Activated CD8-positive, alpha-beta memory T cell treated with anti-CD3 and anti-CD28 coated beads, Interleukin-2, amount 50 U/mL, for 24 hours (primary cell): ENCODE results near the gene UQCRH.
"Not testable (repeated sequence)": the region's sequence is repeated elsewhere in the genome, so short reads cannot be mapped to it uniquely, and the experiment has no call there.

Source experiments
- DNase-seq: peaks from one replicate; pipeline ENCODE4 v3.0.0-alpha.2; 2020; ENCODE audit errors: extremely low read depth

Gene UQCRH

GRCh38 chr1:46333300-46334029 lies 30.0 kb downstream of the UQCRH start:
- DNase-seq, result no peak

DNA sequence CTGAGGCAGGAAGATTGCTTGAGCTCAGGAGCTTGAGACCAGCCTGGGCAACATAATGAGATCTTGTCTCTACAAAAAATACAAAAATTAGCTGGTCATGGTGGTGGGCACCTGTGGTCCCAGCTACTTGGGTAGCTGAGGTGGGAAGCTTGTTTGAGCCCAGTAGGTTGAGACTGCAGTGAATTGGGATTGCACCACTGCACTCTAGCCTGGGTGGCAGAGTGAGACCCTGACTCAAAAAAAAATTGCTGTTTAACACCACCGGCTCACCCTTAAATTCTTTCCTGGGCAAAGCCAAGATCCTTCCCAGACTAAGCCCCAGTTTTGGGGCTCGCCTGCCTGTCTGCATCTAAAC lies 30.5 kb downstream of the UQCRH start:
- DNase-seq, result no peak

DNA sequence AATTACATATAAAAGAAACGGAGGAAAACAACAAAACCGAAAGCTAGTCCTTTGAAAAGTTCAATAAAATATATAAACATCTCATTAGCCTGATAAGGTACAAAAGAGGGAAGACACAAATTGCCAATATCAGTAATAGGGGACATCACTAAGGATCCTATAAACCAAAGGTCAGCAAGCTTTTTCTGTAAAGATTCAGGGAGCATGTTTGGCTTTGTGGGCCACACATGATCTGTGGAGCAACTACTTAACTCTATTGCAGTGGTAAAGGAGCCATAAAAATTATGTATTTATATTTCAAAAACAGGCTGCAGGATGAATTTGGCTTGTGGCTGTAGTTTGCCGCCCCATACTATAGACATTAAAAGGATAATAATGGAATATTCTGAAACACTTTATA lies 31.6 kb downstream of the UQCRH start:
- DNase-seq, result no peak

- not testable (repeated sequence) for DNase-seq
Observed at GRCh38 chr1:46337409-46337808, 33.9 kb downstream of the UQCRH start.

- peak; percentile 69 for DNase-seq
Observed at GRCh38 chr1:46340404-46341221, 37.1 kb downstream of the UQCRH start, which contains the start of gene NSUN4. NSUN4 (plus strand) TSS chr1:46340807; CDS start chr1:46340827, 20 bp downstream.

DNA sequence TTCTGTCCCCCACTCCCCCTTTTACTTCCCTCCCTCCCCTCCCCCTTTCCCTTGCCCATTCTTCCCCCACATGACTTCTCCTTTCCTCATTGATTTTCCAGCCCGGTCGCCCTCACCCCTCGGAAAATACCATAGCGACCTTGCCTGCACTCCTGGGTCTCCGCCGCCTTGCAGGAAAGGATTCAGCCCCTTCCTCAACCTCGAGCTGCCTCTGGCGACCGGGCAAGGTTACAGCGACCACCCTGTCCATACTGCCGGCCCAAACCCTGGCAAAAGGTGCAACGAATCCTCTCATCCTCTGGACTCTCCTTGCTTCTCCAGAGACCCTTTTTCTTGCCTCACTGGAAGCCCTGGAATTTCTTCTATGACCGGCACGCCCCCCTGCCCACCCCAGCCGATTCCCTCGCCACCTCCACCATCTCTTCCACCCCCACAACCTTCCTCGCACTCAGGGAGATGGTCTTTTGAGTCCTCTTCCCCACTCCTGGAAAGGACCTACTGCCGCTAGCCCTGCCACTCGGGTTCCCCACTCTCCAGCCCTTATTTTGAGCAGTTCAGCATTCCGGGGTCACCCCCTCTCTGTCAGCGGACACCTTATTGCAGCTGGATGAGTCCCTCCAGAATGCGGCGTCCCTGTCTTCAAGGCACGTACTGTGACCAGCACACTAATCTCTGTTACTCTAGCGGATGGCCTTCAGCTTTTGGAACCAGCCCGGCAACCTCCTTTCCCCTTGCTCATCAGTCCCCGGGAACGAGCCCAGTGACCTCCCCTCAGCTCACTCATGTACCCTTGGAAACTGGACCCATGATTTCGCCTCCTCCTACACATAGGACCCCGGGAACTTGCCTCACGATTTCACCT lies 38.0 kb downstream of the UQCRH start:
- no peak for DNase-seq

GRCh38 chr1:46342084-46342656 lies 38.7 kb downstream of the UQCRH start:
- DNase-seq, result no peak

GRCh38 chr1:46342677-46343350 lies 39.3 kb downstream of the UQCRH start:
- DNase-seq, result no peak

DNA sequence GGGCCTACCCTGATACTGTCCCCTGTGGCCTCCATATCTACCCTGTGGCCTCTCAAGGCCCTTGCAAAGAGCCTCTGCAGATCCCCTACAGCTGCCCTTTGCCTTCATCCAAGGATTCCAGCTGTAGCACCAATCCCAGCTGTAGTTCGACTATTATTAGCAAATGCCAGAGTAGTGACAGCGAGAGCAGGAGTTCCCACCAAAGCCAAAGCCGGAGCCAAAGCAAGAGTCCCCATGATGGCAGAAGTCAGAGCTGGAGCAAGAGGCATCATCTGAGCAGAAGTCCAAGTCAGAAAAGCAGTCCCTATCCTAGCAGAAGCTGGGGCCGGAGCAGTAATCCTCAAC lies 39.8 kb downstream of the UQCRH start:
- DNase-seq, result no peak

DNA sequence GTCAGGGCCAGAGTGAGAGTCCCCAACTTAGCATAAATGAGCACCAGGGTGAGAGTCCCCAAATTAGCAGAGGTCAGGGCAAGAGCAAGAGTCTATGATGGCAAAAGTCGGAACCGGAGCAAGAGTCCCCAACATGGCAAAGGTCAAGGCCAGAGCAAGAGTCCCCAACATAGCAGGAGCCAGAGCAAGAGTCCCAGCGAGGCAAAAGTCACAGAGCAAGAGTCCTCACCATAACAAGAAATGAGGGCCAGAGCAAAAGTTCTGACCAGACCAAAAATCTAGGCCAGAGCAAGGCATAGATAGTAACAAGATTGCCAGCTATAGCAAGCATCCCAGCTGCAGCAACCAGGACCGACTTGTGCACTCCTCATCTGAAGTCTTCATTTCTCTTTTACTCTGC lies 40.2 kb downstream of the UQCRH start:
- no peak for DNase-seq

DNA sequence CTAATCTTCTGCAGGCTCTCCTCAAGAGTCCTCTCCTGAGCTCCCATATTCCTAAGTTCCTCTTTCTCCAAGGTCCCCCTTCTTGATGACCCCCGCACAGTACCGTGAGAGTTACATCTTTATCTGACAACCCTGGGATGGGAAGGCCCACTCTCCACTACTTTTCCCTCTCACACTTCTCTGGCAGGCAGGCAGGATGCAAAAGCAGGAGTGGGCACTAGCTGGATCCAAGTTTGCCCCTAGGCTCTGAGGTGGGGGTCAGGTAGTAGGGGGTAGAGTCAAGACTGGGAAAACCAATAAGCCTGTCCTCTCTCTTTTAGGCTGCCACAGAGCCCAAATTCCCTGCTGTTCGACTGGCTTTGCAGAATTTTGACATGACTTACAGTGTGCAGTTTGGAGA lies 41.0 kb downstream of the UQCRH start:
- no peak for DNase-seq

DNA sequence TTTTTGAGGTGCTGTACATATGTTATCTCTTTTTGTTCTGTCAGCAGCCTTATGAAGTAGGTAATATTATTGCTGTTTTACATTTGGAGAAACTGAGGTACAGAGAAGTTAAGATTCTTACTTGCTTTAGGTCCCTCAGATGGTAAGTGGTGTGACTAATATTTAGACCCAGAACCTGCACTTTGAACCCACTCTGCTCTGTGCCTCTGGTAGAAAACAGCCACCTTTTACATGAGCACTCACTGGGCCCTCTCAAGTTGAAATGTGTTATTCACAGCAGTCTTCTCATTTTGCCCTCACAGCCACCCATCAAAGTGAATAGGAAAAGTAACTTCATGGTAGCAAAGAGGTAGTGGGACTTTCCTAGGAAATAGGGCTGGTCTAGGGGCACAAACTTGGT lies 41.8 kb downstream of the UQCRH start:
- no peak for DNase-seq

GRCh38 chr1:46352363-46352762 lies 48.9 kb downstream of the UQCRH start:
- no peak for DNase-seq

DNA sequence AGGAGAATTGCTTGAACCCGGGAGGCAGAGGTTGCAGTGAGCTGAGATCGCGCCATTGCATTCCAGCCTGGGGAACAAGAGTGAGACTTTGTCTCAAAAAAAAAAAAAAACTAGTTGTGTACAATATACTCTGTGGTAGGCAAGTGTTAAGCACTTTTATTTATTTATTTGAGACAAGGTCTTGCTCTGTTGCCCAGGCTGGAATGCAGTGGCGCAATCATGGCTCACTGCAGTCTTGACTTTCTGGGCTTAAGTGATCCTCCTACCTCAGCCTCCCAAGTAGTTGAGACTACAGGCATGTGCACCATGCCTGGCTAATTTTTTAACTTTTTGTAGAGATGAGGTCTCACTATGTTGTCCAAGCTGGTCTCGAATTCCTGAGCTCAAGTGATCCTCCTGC lies 52.4 kb downstream of the UQCRH start:
- DNase-seq, result not testable (repeated sequence)

GRCh38 chr1:46362158-46362557 lies 58.7 kb downstream of the UQCRH start:
- DNase-seq, result no peak

DNA sequence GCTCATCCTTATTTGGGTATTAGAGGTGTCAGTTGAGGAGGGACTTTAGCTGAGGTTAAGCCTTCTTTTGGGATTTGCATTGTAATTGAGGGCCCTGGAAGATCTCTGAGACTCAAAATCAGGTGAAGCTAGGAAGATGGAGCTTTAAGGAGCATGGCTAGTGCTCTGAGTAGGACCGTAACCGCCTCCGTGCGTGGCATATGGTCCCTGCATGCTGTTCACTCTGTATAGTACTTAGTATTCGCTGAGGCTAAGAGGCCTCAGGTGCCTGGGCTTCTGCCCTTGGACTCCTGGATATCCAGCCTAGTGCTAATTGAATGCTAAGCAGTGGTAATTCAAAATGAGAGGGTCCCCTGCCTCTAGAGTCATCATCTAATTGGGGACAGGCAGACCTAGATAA lies 59.6 kb downstream of the UQCRH start:
- DNase-seq, result no peak

DNA sequence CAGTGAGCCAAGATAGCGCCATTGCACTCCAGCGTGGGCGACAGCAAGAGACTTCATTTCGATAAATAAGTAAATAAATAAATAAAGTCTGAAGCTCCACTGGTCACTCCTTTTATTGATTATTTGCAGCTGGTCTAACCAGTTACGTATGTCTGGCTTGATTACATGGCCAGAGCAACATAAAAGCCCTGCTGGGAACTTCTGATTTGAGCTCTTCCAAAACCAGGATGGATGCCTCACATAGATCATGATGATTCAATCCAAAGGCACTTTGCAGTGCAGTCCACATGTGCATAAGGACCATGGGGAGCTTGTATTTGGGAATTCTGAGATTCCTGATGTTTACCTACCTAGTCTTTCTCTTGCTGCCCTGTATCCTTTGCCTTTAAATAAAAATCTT lies 61.1 kb downstream of the UQCRH start:
- DNase-seq, result no peak

GRCh38 chr1:46365796-46366195 lies 62.3 kb downstream of the UQCRH start:
- DNase-seq, result not testable (repeated sequence)
